H1 (cell line): ENCODE measurements around the gene RUNX1. TPM values are rescaled to one million over a fixed set of nuclear protein-coding genes. Genes with fewer than 3 reads are reported as not detected.
"Not testable (repeated sequence)": the region's sequence is repeated elsewhere in the genome, so short reads cannot be mapped to it uniquely, and the experiment has no call there.

Experiments used
- CTCF ChIA-PET: fragments of 300-600 bp; sonication (Branson Sonifier 250); formaldehyde crosslinking; loops from one replicate; lab custom pipeline; 2021; ENCODE audit not compliant: partially characterized antibody; lab: Charles Lee
- POLR2A ChIA-PET: fragments of 300-600 bp; sonication (Branson Sonifier 250); formaldehyde crosslinking; loops from one replicate; lab custom pipeline; 2021; ENCODE audit warnings: inconsistent platforms; ENCODE audit not compliant: partially characterized antibody; lab: Charles Lee
- DNase-seq, 2 experiments: peaks; one replicate each; pipeline versions ENCODE4 v3.0.0 to v3.0.0-alpha.2; 2010 to 2022; ENCODE audit warnings: low spot score in 2 of 2, low read depth in 1 of 2, mixed read lengths in 1 of 2
- FAIRE-seq: peaks from 2 replicates; lab custom pipeline; 2011; peaks lifted over from hg19 to GRCh38; lab: Jason Lieb, UNC
- H2AFZ ChIP-seq: 2 replicates; pipeline ENCODE4 v1.8.1; 2012; ENCODE audit warnings: low read length, inconsistent platforms
- H2AK5ac ChIP-seq: 2 replicates; pipeline ENCODE4 v1.6.1; 2013; ENCODE audit warnings: low read depth, low read length
- H2BK120ac ChIP-seq: replicated peaks from 2 replicates; pipeline ENCODE3; 2013; ENCODE audit warnings: low read depth, low read length, inconsistent platforms
- H2BK12ac ChIP-seq: 2 replicates; pipeline ENCODE4 v1.6.1; 2013; ENCODE audit warnings: low read depth, low read length
- H2BK15ac ChIP-seq: 2 replicates; pipeline ENCODE4 v1.6.1; 2013; ENCODE audit warnings: low read length
- H2BK20ac ChIP-seq: 2 replicates; pipeline ENCODE4 v1.6.1; 2013; ENCODE audit warnings: low read length
- H2BK5ac ChIP-seq: 2 replicates; pipeline ENCODE4 v1.6.1; 2013; ENCODE audit warnings: low read depth, low read length
- H3K14ac ChIP-seq: 2 replicates; pipeline ENCODE4 v1.6.1; 2013; ENCODE audit warnings: inconsistent platforms; ENCODE audit not compliant: insufficient read length
- H3K18ac ChIP-seq: 2 replicates; pipeline ENCODE4 v1.6.1; 2013; ENCODE audit warnings: low read length; ENCODE audit errors: extremely low read depth
- H3K23ac ChIP-seq: 2 replicates; pipeline ENCODE4 v1.6.1; 2013; ENCODE audit warnings: inconsistent platforms; ENCODE audit not compliant: insufficient read length
- H3K23me2 ChIP-seq: 2 replicates; pipeline ENCODE4 v1.6.1; 2013; ENCODE audit warnings: low read depth, low read length
- H3K27ac ChIP-seq: 2 replicates; pipeline ENCODE4 v1.6.1; 2011; ENCODE audit warnings: low read depth, low read length, inconsistent platforms
- H3K27me3 ChIP-seq, 4 experiments: replicated peaks in 1 of 4; 1 replicate in 1 of 4; 2 replicates in 3 of 4; pipeline versions ENCODE4 v1.6.1 to v1.8.1; 2011 to 2013; ENCODE audit warnings: low read length in 3 of 4, mild to moderate bottlenecking in 3 of 4, inconsistent platforms in 2 of 4, mixed read lengths in 2 of 4, moderate library complexity in 1 of 4; ENCODE audit not compliant: control insufficient read depth in 3 of 4, insufficient read depth in 3 of 4; ENCODE audit errors: extremely low read depth in 1 of 4
- H3K36me3 ChIP-seq, 4 experiments: 2 replicates each; pipeline versions ENCODE4 v1.6.1 to v1.8.1; 2011 to 2013; ENCODE audit warnings: mild to moderate bottlenecking in 4 of 4, low read length in 3 of 4, moderate library complexity in 2 of 4, control low read depth in 1 of 4, inconsistent platforms in 1 of 4; ENCODE audit not compliant: insufficient read depth in 4 of 4, control insufficient read depth in 2 of 4
- H3K4ac ChIP-seq: replicated peaks from 2 replicates; pipeline ENCODE3; 2013; ENCODE audit warnings: low read length, low read depth, mixed read lengths, inconsistent platforms; ENCODE audit not compliant: insufficient read length
- H3K4me1 ChIP-seq, 4 experiments: replicated peaks in 1 of 4; 1 replicate in 1 of 4; 2 replicates in 3 of 4; pipeline versions ENCODE4 v1.6.1 to v1.8.1; 2011 to 2013; ENCODE audit warnings: low read length in 3 of 4, inconsistent platforms in 2 of 4, mixed read lengths in 1 of 4; ENCODE audit not compliant: insufficient read depth in 4 of 4, control insufficient read depth in 3 of 4
- H3K4me2 ChIP-seq, 2 experiments: 2 replicates each; pipeline versions ENCODE4 v1.6.1 to v1.8.1; 2011 to 2013; ENCODE audit warnings: low read depth in 2 of 2, low read length in 2 of 2, control low read depth in 1 of 2, inconsistent platforms in 1 of 2, mild to moderate bottlenecking in 1 of 2; ENCODE audit not compliant: insufficient read depth in 1 of 2
- H3K4me3 ChIP-seq, 4 experiments: fragments of 200-600, 300-600 bp in 1 of 4; sonication (generic), shearing (Covaris generic), sonication (Bioruptor Twin) in 1 of 4; 2 replicates each; pipeline versions ENCODE4 v1.5.1 to v1.8.1; 2011 to 2016; ENCODE audit warnings: low read length in 4 of 4, low read depth in 3 of 4, control low read depth in 2 of 4, inconsistent platforms in 2 of 4, mild to moderate bottlenecking in 2 of 4, mixed read lengths in 1 of 4, moderate library complexity in 1 of 4; ENCODE audit not compliant: insufficient read depth in 2 of 4; ENCODE audit errors: extremely low read depth in 1 of 4
- H3K56ac ChIP-seq: replicated peaks from 2 replicates; pipeline ENCODE3; 2013; ENCODE audit warnings: low read depth, mild to moderate bottlenecking, mixed read lengths, low read length, inconsistent platforms; ENCODE audit not compliant: insufficient read length
- H3K79me1 ChIP-seq: 2 replicates; pipeline ENCODE4 v1.6.1; 2013; ENCODE audit warnings: low read depth, low read length, control low read depth
- H3K79me2 ChIP-seq, 2 experiments: 2 replicates each; pipeline versions ENCODE4 v1.6.1 to v1.8.1; 2012 to 2013; ENCODE audit warnings: low read length in 2 of 2, mild to moderate bottlenecking in 2 of 2, inconsistent platforms in 1 of 2; ENCODE audit not compliant: insufficient read depth in 2 of 2, control insufficient read depth in 1 of 2
- H3K9ac ChIP-seq, 4 experiments: replicated peaks in 1 of 4; 1 replicate in 1 of 4; 2 replicates in 3 of 4; pipeline versions ENCODE4 v1.6.1 to v1.8.1; 2011 to 2013; ENCODE audit warnings: low read depth in 3 of 4, low read length in 3 of 4, control low read depth in 2 of 4, mild to moderate bottlenecking in 2 of 4, moderate library complexity in 2 of 4, inconsistent platforms in 1 of 4; ENCODE audit errors: extremely low read depth in 1 of 4
- H3K9me3 ChIP-seq, 2 experiments: 2 replicates each; pipeline versions ENCODE4 v1.6.1 to v1.8.1; 2012 to 2013; ENCODE audit warnings: mild to moderate bottlenecking in 2 of 2, moderate library complexity in 2 of 2, control low read depth in 1 of 2, inconsistent platforms in 1 of 2, low read depth in 1 of 2, low read length in 1 of 2, mixed read lengths in 1 of 2; ENCODE audit not compliant: insufficient read depth in 2 of 2
- H4K20me1 ChIP-seq, 2 experiments: replicated peaks in 1 of 2; 2 replicates each; pipeline versions ENCODE3 to v1.8.1; 2011 to 2013; ENCODE audit warnings: inconsistent platforms in 2 of 2, low read length in 2 of 2, mild to moderate bottlenecking in 1 of 2; ENCODE audit not compliant: insufficient read depth in 2 of 2, control insufficient read depth in 1 of 2
- H4K5ac ChIP-seq: 2 replicates; pipeline ENCODE4 v1.6.1; 2013; ENCODE audit warnings: low read length, low read depth, mixed read lengths, inconsistent platforms; ENCODE audit not compliant: insufficient read length
- H4K8ac ChIP-seq: 2 replicates; pipeline ENCODE4 v1.8.0; 2013; ENCODE audit warnings: mild to moderate bottlenecking, moderate library complexity, low read length, inconsistent platforms; ENCODE audit not compliant: insufficient read depth; ENCODE audit errors: extremely low read depth
- H4K91ac ChIP-seq: replicated peaks from 2 replicates; pipeline ENCODE3; 2013; ENCODE audit warnings: low read length, mixed read lengths, inconsistent platforms; ENCODE audit not compliant: insufficient read length
- WGBS, 2 experiments: shearing (Covaris generic) in 1 of 2; methylation state at CpG; one replicate each; pipeline versions ENCODE4 v1.1.6 to v1.1.7; 2013 to 2015; ENCODE audit warnings: low lambda C conversion rate in 2 of 2, mixed read lengths in 2 of 2, inconsistent platforms in 1 of 2, low coverage in 1 of 2, missing lambda C conversion rate in 1 of 2; ENCODE audit not compliant: insufficient replicate concordance in 2 of 2, insufficient coverage in 1 of 2, insufficient read length in 1 of 2; ENCODE audit errors: extremely low coverage in 1 of 2, missing lambda C conversion rate in 1 of 2; 5-methylcytosine and 5-hydroxymethylcytosine counted together
- polyA plus RNA-seq, 7 experiments: library from polyadenylated mRNA; depleted of rRNA in 3 of 7; stranded (reverse) in 5 of 7; unstranded in 2 of 7; fragments of >200 nt in 5 of 7; fragments of 200-250 nt in 2 of 7; gene quantifications; 1 replicate in 5 of 7; 2 replicates in 1 of 7; 4 replicates in 1 of 7; pipeline versions ENCODE4 v1.2.1 to v1.2.3, GENCODE V29; 2011 to 2013; ENCODE audit warnings: missing spikeins in 2 of 7, mixed read lengths in 2 of 7
- total RNA-seq: library from RNA; stranded (reverse); fragmentation: NEBNext Ultra II Directional; extraction: Animal tissue kit (Norgen Biotek cat#: 25700); gene quantifications from 2 replicates; pipeline ENCODE4 v1.2.1, GENCODE V29; 2021

RUNX1 gene
- total and polyA plus RNA-seq, 2 of the 8 experiments (the other 6 are each of a cell fraction or from before 2014, with no cell fraction given): 0.20 to 0.60 TPM

DNA sequence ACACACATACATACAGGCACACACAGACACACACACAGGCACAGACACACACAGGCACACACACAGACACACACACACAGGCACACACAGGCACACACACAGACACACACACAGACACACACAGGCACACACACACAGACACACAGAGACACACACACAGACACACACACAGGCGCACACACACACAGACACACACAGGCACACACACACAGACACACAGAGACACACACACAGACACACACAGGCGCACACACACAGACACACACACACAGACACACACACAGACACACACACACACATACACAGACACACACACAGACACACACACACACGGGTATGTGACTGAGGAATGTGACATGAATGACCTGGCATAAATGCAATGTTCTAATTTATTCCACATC lies 55.6 kb downstream of the RUNX1 start:
- H4K91ac ChIP-seq, H2BK15ac ChIP-seq, DNase-seq, H2AK5ac ChIP-seq, H3K27me3 ChIP-seq, H4K8ac ChIP-seq, H3K23me2 ChIP-seq, H4K20me1 ChIP-seq, H3K4me1 ChIP-seq, H4K5ac ChIP-seq, FAIRE-seq, H3K4ac ChIP-seq, H3K23ac ChIP-seq, H3K9me3 ChIP-seq, H3K14ac ChIP-seq, H2AFZ ChIP-seq, H3K4me3 ChIP-seq, POLR2A ChIA-PET, H3K79me1 ChIP-seq, H3K27ac ChIP-seq, H3K9ac ChIP-seq, H3K79me2 ChIP-seq, H2BK120ac ChIP-seq, H3K36me3 ChIP-seq, H2BK5ac ChIP-seq, H3K4me2 ChIP-seq, H2BK20ac ChIP-seq, H3K18ac ChIP-seq: not testable (repeated sequence)
- Histone ChIP-seq H3K56ac (peak overlapping the region; percentile 89), H2BK12ac (0 out of 2 replicates have a peak overlapping the region, but pooled peaks have one; percentile 6)
- 79% methylated on average over 3 of the region's 3 CpGs; no CpG with 5 or more reads in 1 of the 2 experiments for WGBS, 2 experiments
- CTCF ChIA-PET: interaction anchor here (1.2 kb wide), 1 partner anchor 22 kb away, joined by 3 read pairs; no protein-coding TSS in a partner anchor
